Globus pallidus (tissue), 1 donor: ENCODE data around the gene ZNF330.

Experiments used
- DNase-seq: peaks from one replicate; pipeline ENCODE4 v3.0.0-alpha.2; 2015; ENCODE audit warnings: low spot score

ZNF330 gene

GRCh38 chr4:141233673-141234072 is 13.0 kb downstream of the ZNF330 start:
- no peak for DNase-seq

DNA sequence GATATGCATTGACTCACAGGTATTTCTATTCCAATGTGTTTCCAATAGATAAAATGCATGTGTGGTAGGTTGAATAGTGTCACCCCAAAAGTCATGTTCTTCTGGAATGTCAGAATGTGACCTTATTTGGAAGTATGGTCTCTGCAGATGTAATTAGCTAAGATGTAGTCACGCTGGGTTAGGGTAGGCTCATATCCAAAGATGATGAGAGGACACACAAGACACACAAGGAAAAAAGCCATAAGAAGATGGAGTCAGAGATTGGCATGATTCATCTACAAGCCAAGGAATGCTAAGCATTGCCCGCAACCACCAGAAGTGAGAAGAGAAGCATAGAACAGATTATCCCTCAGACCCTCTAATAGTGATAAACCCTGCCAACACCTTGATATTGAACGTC is 17.5 kb downstream of the ZNF330 start:
- no peak for DNase-seq

GRCh38 chr4:141240259-141240658 is 19.6 kb downstream of the ZNF330 start:
- no peak for DNase-seq

GRCh38 chr4:141240671-141241070 is 20.0 kb downstream of the ZNF330 start:
- DNase-seq: no peak

GRCh38 chr4:141241986-141242385 is 21.3 kb downstream of the ZNF330 start:
- no peak for DNase-seq

GRCh38 chr4:141244419-141244818 is 23.7 kb downstream of the ZNF330 start:
- DNase-seq: no peak

DNA sequence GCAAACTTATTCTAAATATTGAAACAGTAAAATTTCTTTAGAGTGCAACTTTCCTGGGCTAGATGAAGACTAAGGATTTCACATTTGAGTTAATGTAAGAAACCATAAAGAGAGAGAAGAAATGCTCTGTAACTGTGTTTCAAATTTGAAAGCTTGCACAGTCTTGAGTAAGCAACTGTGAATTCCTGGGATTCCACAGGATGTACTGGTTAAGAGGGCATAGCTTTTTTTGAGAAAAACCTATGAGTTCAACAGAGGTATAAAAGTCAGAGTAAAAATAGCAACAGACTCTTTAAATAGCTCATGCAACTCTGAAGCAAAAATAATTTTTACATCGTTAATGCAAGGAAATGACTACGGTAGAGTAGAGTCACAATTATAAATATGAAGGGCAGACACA is 25.5 kb downstream of the ZNF330 start:
- DNase-seq: no peak

DNA sequence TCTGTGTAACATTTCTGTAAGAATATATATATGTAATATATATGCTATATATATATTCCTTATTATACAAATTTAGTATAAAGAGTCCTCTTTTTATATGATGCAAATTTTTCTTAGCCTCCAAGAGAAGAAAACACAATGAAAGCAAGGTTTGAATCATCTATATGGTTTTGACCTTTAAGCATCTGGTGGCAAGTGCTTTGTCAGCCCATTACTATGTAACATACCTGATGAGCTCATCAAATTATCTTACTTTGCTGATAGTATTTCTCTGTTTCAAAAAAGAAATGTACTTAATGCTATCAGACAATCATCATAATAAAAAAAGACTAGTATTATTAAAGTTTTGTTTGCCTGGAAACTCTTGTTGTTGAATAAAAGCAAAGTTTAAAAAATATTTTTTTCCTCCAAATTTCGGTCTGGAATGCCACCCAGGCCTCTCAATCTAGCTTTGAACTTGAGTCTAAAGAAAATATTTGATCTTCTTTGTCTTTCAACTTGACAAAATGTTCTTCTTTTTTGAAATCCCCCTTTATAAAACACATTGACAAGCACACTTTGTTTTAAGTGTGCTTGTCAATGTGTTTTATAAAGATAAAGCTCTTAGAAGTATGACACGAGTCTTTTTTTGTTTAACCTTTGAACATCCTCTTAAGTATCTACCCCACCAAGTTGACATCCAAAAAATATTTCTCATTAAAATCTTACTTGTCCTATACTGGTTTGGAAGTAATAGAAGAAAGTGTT is 26.2 kb downstream of the ZNF330 start:
- no peak for DNase-seq

- DNase-seq: no peak
Measured at GRCh38 chr4:141247430-141247780, 26.7 kb downstream of the ZNF330 start.

DNA sequence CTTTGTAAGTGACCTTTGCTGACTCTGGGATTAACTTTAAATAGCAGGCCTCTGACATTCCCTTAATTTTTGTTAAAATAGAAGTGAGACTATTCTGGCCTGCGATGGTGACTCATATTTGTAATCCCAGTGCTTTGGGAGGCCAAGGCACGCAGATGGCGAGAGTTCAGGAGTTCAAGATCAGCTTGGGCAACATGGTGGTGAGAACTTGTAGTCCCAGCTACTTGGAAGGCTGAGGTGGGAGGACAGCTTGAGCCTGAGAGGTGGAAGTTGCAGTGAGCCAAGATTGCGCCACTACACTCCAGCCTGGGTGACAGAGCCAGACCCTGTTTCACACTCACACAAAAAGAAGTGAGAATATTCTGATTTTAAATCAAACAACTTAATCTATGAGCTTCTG is 27.3 kb downstream of the ZNF330 start:
- no peak for DNase-seq

GRCh38 chr4:141248486-141248885 is 27.8 kb downstream of the ZNF330 start:
- no peak for DNase-seq

- DNase-seq: no peak
Measured at GRCh38 chr4:141254326-141254725, 33.6 kb downstream of the ZNF330 start.

DNA sequence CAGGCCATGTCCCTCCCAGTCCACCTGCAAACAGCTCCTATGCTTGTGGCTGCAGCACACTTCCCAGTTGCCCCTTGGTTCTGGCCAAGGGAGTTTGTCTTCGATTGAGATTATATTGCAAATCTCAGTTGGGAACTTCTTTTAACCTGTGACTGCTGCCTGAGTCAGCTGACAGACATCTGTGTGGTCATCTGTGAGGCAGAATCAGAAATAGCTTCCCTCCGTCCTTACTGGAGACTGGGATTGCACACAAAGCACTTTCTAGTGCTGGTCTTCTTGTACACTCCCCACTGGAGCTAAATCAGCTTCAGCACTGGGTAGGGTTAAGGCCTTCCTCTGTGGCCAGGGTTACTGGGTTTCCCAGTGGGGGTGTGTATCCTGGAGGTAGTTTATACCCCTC is 34.3 kb downstream of the ZNF330 start:
- no peak for DNase-seq

DNA sequence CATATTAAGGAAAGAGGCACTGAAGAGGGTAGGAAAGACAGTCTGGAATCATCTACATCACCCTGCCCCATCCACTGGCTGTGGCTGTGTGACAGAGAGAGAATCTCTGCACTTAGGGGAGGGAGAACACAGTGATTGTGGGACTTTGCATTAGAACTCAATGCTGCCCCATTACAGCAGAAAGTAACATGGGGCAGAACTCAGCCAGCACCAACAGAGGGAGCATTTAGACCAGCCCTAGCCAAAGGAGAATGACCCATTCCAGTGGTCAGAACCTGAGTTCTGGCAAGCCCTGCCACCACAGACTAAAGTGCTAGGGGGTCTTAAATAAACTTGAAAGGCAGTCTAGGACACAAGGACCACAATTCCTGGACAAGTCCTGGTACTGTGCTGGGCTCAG is 37.9 kb downstream of the ZNF330 start:
- DNase-seq: no peak

DNA sequence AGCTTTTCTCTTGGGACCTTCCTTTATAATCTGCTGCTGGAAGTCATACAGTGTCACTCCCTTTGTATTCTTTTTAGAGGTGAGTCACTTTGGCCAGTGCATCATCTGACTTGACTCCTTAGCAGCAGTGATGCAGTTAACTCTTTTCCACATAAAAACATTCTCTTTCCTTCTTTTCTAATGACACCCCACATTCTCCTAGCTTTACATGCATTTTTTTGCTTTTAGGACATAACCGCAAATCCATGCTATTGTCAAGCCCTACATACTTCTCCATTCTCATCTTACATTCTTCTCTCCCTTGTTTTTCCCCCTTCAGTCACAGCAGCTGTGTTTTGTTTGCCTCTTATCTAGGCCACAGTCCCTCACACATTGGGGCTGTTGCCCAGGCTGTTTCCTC is 55.1 kb downstream of the ZNF330 start:
- no peak for DNase-seq

GRCh38 chr4:141283152-141283551 is 62.5 kb downstream of the ZNF330 start:
- DNase-seq: no peak

DNA sequence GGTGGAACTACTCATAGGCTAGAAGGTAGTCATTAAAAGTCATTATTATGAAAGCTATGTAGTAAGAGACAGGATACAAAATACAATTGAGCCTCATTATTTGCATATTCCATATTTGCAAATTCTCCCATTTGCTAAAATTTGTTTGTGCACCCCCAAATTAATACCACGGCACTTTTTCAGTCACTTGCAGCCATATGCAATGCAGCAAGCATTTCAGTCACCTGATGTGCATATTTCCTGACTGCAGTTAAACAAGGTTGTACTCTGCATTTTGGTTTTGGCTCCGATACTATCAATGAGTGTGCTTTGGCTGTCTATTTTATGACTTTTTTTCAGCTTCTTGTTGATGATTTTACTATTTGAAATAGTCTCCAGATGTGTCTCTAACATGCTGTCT is 62.9 kb downstream of the ZNF330 start:
- no peak for DNase-seq
